Inflammatory macrophage treated with lipopolysaccharide for 4 hours (primary cell): ENCODE measurements around the gene SULT2B1.
"Not testable (repeated sequence)": the region's sequence is repeated elsewhere in the genome, so short reads cannot be mapped to it uniquely, and the experiment has no call there.

ENCODE experiments used
- DNase-seq: peaks from one replicate; pipeline ENCODE4 v3.0.0-alpha.2; 2020

The SULT2B1 gene

GRCh38 chr19:48561412-48561811, 9.4 kb downstream of the SULT2B1 start:
- DNase-seq = no peak

- no peak for DNase-seq
Measured at GRCh38 chr19:48565090-48565489, 13.1 kb downstream of the SULT2B1 start.

GRCh38 chr19:48568345-48568886, 16.4 kb downstream of the SULT2B1 start:
- no peak for DNase-seq

- DNase-seq = no peak
Measured at GRCh38 chr19:48569814-48570213, 17.8 kb downstream of the SULT2B1 start.

GRCh38 chr19:48571378-48572162, 19.6 kb downstream of the SULT2B1 start:
- DNase-seq = no peak

- DNase-seq = no peak
Measured at GRCh38 chr19:48573163-48573505, 21.2 kb downstream of the SULT2B1 start.

- DNase-seq = no peak
Measured at GRCh38 chr19:48575931-48576622, 24.1 kb downstream of the SULT2B1 start.

GRCh38 chr19:48577908-48578307, 25.9 kb downstream of the SULT2B1 start:
- DNase-seq = not testable (repeated sequence)

- no peak for DNase-seq
Measured at GRCh38 chr19:48578891-48579290, 26.9 kb downstream of the SULT2B1 start.

GRCh38 chr19:48582168-48582567, 30.2 kb downstream of the SULT2B1 start:
- no peak for DNase-seq

GRCh38 chr19:48587387-48587786, 35.4 kb downstream of the SULT2B1 start:
- no peak for DNase-seq

- peak; percentile 88 for DNase-seq
Measured at GRCh38 chr19:48588670-48589401, 36.9 kb downstream of the SULT2B1 start.

- peak; percentile 14 for DNase-seq
Measured at GRCh38 chr19:48591021-48591420, 39.0 kb downstream of the SULT2B1 start.

GRCh38 chr19:48595171-48595570, 43.2 kb downstream of the SULT2B1 start:
- DNase-seq = no peak

GRCh38 chr19:48595833-48596232, 43.9 kb downstream of the SULT2B1 start:
- no peak for DNase-seq

GRCh38 chr19:48596237-48596636, 44.3 kb downstream of the SULT2B1 start:
- DNase-seq = no peak

- no peak for DNase-seq
Measured at GRCh38 chr19:48596679-48597465, 44.9 kb downstream of the SULT2B1 start.

GRCh38 chr19:48598996-48599700, 47.2 kb downstream of the SULT2B1 start:
- DNase-seq = no peak

- DNase-seq = no peak
Measured at GRCh38 chr19:48600679-48601417, 48.9 kb downstream of the SULT2B1 start.

GRCh38 chr19:48603001-48603400, 51.0 kb downstream of the SULT2B1 start:
- no peak for DNase-seq

- DNase-seq = no peak
Measured at GRCh38 chr19:48603449-48603848, 51.5 kb downstream of the SULT2B1 start.
